Loucy (cell line): ENCODE results near the gene MAP1S.
A peak's percentile ranks its signal among the peaks of the same experiment; 100 is the strongest.

Experiments
- H2AFZ ChIP-seq: fragments of 200-600 bp; sonication (generic); 2 replicates; pipeline ENCODE4 v1.6.0; 2016; ENCODE audit warnings: antibody characterized with exemption, mild to moderate bottlenecking, low read length, moderate library complexity
- H3F3A ChIP-seq: fragments of 200-600 bp; 2 replicates; pipeline ENCODE4 v1.6.0; 2016; ENCODE audit warnings: antibody characterized with exemption, low read depth, mild to moderate bottlenecking
- H3K27me3 ChIP-seq: fragments of 200-600 bp; sonication (generic); 2 replicates; pipeline ENCODE4 v1.6.1; 2014; ENCODE audit warnings: low read length, mild to moderate bottlenecking; ENCODE audit not compliant: insufficient read depth, poor library complexity, severe bottlenecking
- H3K36me3 ChIP-seq: fragments of 200-600 bp; sonication (generic); 2 replicates; pipeline ENCODE4 v1.6.1; 2016; ENCODE audit warnings: low read length; ENCODE audit not compliant: insufficient read depth
- H3K4me1 ChIP-seq: fragments of 200-600 bp; sonication (generic); 2 replicates; pipeline ENCODE4 v1.5.1; 2014; ENCODE audit warnings: low read length, mild to moderate bottlenecking; ENCODE audit not compliant: insufficient read depth, poor library complexity, severe bottlenecking
- H3K4me2 ChIP-seq: fragments of 200-600 bp; sonication (generic); 2 replicates; pipeline ENCODE4 v1.6.0; 2014; ENCODE audit warnings: antibody characterized with exemption, low read length, low read depth, mild to moderate bottlenecking; ENCODE audit not compliant: poor library complexity, severe bottlenecking
- H3K4me3 ChIP-seq: fragments of 200-600 bp; sonication (generic); 2 replicates; pipeline ENCODE4 v1.5.1; 2014; ENCODE audit warnings: low read length, mild to moderate bottlenecking, mixed read lengths; ENCODE audit not compliant: poor library complexity, severe bottlenecking
- H3K79me2 ChIP-seq: fragments of 200-600 bp; sonication (generic); 2 replicates; pipeline ENCODE4 v1.6.1; 2014; ENCODE audit warnings: low read length; ENCODE audit not compliant: insufficient read depth
- H3K9ac ChIP-seq: fragments of 200-600 bp; sonication (generic); 2 replicates; pipeline ENCODE4 v1.6.0; 2014; ENCODE audit warnings: mild to moderate bottlenecking, low read depth, low read length, moderate library complexity; ENCODE audit not compliant: poor library complexity, severe bottlenecking
- H3K9me2 ChIP-seq: fragments of 200-600 bp; sonication (generic); replicated peaks from 2 replicates; pipeline ENCODE4 v1.6.1; 2016; ENCODE audit warnings: low read depth, low read length, mixed read lengths
- H3K9me3 ChIP-seq: fragments of 200-600 bp; sonication (generic); 2 replicates; pipeline ENCODE4 v1.6.1; 2014; ENCODE audit warnings: mild to moderate bottlenecking, antibody characterized with exemption, low read length, low read depth; ENCODE audit not compliant: insufficient read depth
- H4K20me1 ChIP-seq: fragments of 200-600 bp; sonication (generic); 2 replicates; pipeline ENCODE4 v1.6.0; 2014; ENCODE audit warnings: antibody characterized with exemption, low read length, mild to moderate bottlenecking; ENCODE audit not compliant: insufficient read depth, poor library complexity, severe bottlenecking
- CTCF ChIP-seq: fragments of 200-600 bp; sonication (generic); conservative IDR thresholded peaks from 2 replicates; pipeline ENCODE4 v1.5.1; 2014; ENCODE audit warnings: mild to moderate bottlenecking, antibody characterized with exemption, low read length
- EZH2phosphoT487 ChIP-seq: fragments of 200-600 bp; IDR thresholded peaks from 2 replicates; pipeline ENCODE4 v1.6.1; 2018; ENCODE audit warnings: antibody characterized with exemption, mild to moderate bottlenecking, moderate library complexity, borderline replicate concordance

Gene MAP1S

GRCh38 chr19:17685451-17686022 is 33.7 kb upstream of the MAP1S start:
- H3K4me2 ChIP-seq, result peak overlapping the region; percentile 85
- TF ChIP-seq CTCF, result no peak
- no peak for TF ChIP-seq EZH2phosphoT487
- H3K79me2 ChIP-seq, result no peaks in the 10 kb centered on the region
- H3K36me3 ChIP-seq, result no peaks in the 10 kb centered on the region
- H3F3A ChIP-seq, result no peaks in the 10 kb centered on the region; the same call in 1 of the 2 replicates
- H3K27me3 ChIP-seq, result no peaks in the 10 kb centered on the region
- H3K4me1 ChIP-seq, result peaks cover 11% of the 10 kb centered on the region
- no peaks in the 10 kb centered on the region for H3K9me2 ChIP-seq
- no peaks in the 10 kb centered on the region for H3K9me3 ChIP-seq
- no peak overlapping the region for H3K9ac ChIP-seq
- H3K4me3 ChIP-seq, result no peak overlapping the region
- H4K20me1 ChIP-seq, result no peaks in the 10 kb centered on the region
- no peak overlapping the region for H2AFZ ChIP-seq

GRCh38 chr19:17686023-17686521 is 33.2 kb upstream of the MAP1S start:
- no peaks in the 10 kb centered on the region for H3K36me3 ChIP-seq
- H3F3A ChIP-seq, result no peaks in the 10 kb centered on the region; the same call in 1 of the 2 replicates
- TF ChIP-seq CTCF (no peak), EZH2phosphoT487 (no peak)
- H3K4me1 ChIP-seq, result peaks cover 11% of the 10 kb centered on the region
- no peaks in the 10 kb centered on the region for H3K27me3 ChIP-seq
- no peaks in the 10 kb centered on the region for H3K9me2 ChIP-seq
- H3K79me2 ChIP-seq, result no peaks in the 10 kb centered on the region
- H4K20me1 ChIP-seq, result no peaks in the 10 kb centered on the region
- no peaks in the 10 kb centered on the region for H3K9me3 ChIP-seq
- peak overlapping the region; percentile 85 for H3K4me2 ChIP-seq
- peak overlapping the region; percentile 73; the same call in 1 of the 2 replicates for H2AFZ ChIP-seq
- peak overlapping the region; percentile 68 for H3K4me3 ChIP-seq
- peak overlapping the region; percentile 48 for H3K9ac ChIP-seq

DNA sequence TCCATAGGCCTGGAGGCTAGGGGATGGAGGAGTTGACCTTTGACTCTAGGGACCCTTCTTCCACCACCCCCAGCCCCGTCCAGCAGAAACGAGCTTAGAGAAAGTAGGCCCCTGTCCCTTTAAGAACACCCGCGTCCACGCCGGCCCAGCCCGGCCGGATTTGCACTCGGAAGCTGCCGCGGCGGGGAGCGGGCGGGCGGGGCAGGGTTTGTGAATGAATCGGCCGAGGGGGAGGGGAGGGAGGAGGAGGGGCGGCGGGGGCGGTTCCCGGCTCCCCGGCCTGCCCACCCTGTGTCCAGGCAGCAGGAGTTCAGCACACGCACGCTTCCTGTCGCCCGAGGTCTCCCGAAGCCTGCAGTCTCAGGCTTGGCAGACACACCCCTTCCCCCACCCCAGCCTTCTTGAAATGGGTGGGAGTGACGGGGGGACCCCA is 32.7 kb upstream of the MAP1S start:
- Histone ChIP-seq H3K9me3 (no peaks in the 10 kb centered on the region), H3K4me1 (peaks cover 11% of the 10 kb centered on the region), H3K36me3 (no peaks in the 10 kb centered on the region), H3K4me2 (peak overlapping the region; percentile 85), H3K4me3 (peak overlapping the region; percentile 68), H4K20me1 (no peaks in the 10 kb centered on the region), H2AFZ (peak overlapping the region; percentile 73; the same call in 1 of the 2 replicates), H3K79me2 (no peaks in the 10 kb centered on the region), H3F3A (no peaks in the 10 kb centered on the region; the same call in 1 of the 2 replicates), H3K27me3 (no peaks in the 10 kb centered on the region), H3K9ac (peak overlapping the region; percentile 48), H3K9me2 (no peaks in the 10 kb centered on the region)
- TF ChIP-seq CTCF, result no peak
- TF ChIP-seq EZH2phosphoT487, result no peak
